ENCODE results near the gene SF3B3.
"Not testable (repeated sequence)": the region's sequence is repeated elsewhere in the genome, so short reads cannot be mapped to it uniquely, and the experiment has no call there.

Gene SF3B3

GRCh38 chr16:70610273-70611223 is 86.9 kb downstream of the SF3B3 start:
- in situ Hi-C loops (cut with HindIII; ENCODE audit: low sequenced_read_pairs), result no loop called here

GRCh38 chr16:70611224-70611598 is 87.6 kb downstream of the SF3B3 start:
- in situ Hi-C loops (cut with HindIII; ENCODE audit: low sequenced_read_pairs), result no loop called here

- in situ Hi-C loops (cut with HindIII; ENCODE audit: low sequenced_read_pairs), result no loop called here
Measured at GRCh38 chr16:70611785-70612303, 88.2 kb downstream of the SF3B3 start.

GRCh38 chr16:70612931-70613330 is 89.3 kb downstream of the SF3B3 start:
- in situ Hi-C loops (cut with HindIII; ENCODE audit: low sequenced_read_pairs), result no loop called here

- in situ Hi-C loops (cut with HindIII; ENCODE audit: low sequenced_read_pairs), result no loop called here
Measured at GRCh38 chr16:70614208-70614951, 90.8 kb downstream of the SF3B3 start.

GRCh38 chr16:70615945-70616344 is 92.3 kb downstream of the SF3B3 start:
- in situ Hi-C loops (cut with HindIII; ENCODE audit: low sequenced_read_pairs), result no loop called here

- in situ Hi-C loops (cut with HindIII; ENCODE audit: low sequenced_read_pairs), result not testable (repeated sequence)
Measured at GRCh38 chr16:70621864-70622263, 98.2 kb downstream of the SF3B3 start.

Data from DLD1 (cell line).